ENCODE results near the gene UMODL1. TPM values are rescaled to one million over a fixed set of nuclear protein-coding genes. Genes with fewer than 3 reads are reported as not detected.

Gene UMODL1
- total RNA-seq, 1 experiment from 2014 or later = not detected

DNA sequence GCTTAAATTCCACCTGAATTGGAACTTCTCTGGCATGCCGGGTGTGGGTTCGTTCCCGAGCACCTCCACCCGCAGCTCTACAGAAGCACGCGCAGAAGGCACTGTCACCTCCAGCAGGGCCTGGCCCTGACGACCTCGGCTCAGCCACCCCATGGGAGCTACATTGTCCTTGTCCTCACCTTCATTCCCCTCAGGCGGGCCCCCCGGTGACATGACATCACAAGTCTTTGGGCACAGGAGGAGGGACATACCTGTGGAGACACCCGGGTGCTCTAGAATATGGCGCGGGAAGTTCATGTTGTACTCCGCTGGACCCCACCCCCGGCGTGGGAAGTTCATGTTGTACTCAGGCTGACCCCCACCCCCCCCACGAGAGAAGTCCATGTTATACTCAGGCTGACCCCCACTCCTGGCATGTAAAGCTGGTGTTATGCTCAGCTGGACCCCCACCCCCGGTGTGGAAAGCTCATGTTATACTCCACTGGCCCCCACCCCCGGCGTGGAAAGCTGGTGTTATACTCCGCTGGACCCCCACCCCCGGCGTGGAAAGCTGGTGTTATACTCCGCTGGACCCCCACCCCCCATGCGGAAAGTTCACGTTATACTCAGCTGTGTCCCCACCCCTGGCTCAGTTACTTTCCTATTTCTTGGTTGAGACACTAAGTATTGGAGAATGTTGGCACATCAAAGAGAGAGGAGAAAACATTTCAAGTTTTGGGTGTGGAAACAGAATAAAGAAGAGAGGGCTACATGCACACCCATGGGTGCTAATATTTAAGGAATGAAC, 37.6 kb downstream of the UMODL1 start:
- no peak for DNase-seq
- Histone ChIP-seq H3K4ac (ENCODE audit: low read depth, low read length) (no peak overlapping the region), H4K5ac (ENCODE audit: insufficient read length, low read depth, low read length) (no peak overlapping the region), H3K9ac (ENCODE audit: extremely low read depth, insufficient read length, low read length) (no peak overlapping the region), H3K27ac (ENCODE audit: insufficient read length, low read depth, low read length) (no peak overlapping the region), H3K18ac (ENCODE audit: insufficient read length, low read depth, low read length) (no peak overlapping the region), H2BK20ac (ENCODE audit: low read depth, low read length, poor library complexity, severe bottlenecking) (no peak overlapping the region), H3K56ac (ENCODE audit: insufficient read length, low read depth, low read length) (no peak overlapping the region), H3K79me2 (ENCODE audit: insufficient read depth, low read length) (no peaks in the 10 kb centered on the region), H3K4me1 (ENCODE audit: insufficient read depth, low read length) (no peaks in the 10 kb centered on the region; the same call in 1 of the 2 replicates), H3K27me3 (ENCODE audit: insufficient read depth, low read length) (no peaks in the 10 kb centered on the region), H3T11ph (ENCODE audit: low read length) (no peak overlapping the region), H4K91ac (ENCODE audit: insufficient read length, low read depth, low read length) (no peak overlapping the region), H2BK12ac (ENCODE audit: insufficient read length, low read depth, low read length) (no peak overlapping the region), H3K79me1 (ENCODE audit: insufficient read depth, low read depth, low read length, poor library complexity, severe bottlenecking) (no peaks in the 10 kb centered on the region), H3K4me2 (ENCODE audit: insufficient read depth, insufficient read length, low read length) (no peak overlapping the region), H2BK5ac (ENCODE audit: insufficient read length, low read length) (no peak overlapping the region), H3K9me3 (ENCODE audit: control insufficient read depth, low read depth, low read length) (no peaks in the 10 kb centered on the region), H2AK5ac (ENCODE audit: insufficient read length, low read length) (no peak overlapping the region), H3K23ac (ENCODE audit: insufficient read length, low read depth, low read length) (no peak overlapping the region), H2AFZ (ENCODE audit: low read length) (no peak overlapping the region), H4K8ac (replicated peaks; ENCODE audit: insufficient read length, low read depth, low read length) (no peak overlapping the region), H2BK120ac (ENCODE audit: low read depth, low read length, poor library complexity, severe bottlenecking) (no peak overlapping the region), H4K20me1 (ENCODE audit: control insufficient read depth, insufficient read depth, insufficient read length) (no peaks in the 10 kb centered on the region), H3K14ac (ENCODE audit: insufficient read depth, low read length) (no peak overlapping the region; the same call in 1 of the 2 replicates), H2BK15ac (ENCODE audit: low read depth, low read length) (no peak overlapping the region), H3K23me2 (ENCODE audit: insufficient read length, low read depth, low read length, poor library complexity, severe bottlenecking) (no peaks in the 10 kb centered on the region)
- Mint-ChIP-seq H3K27ac (no peak overlapping the region; a peak in 1 of 7 replicates), H3K36me3 (ENCODE audit: insufficient read depth in 1 of 3, low read depth in 3 of 3) (no peaks in the 10 kb centered on the region; a peak in 1 of 7 replicates), H3K4me3 (no peak overlapping the region), H3K4me1 (peaks cover 4 to 11% of the 10 kb centered on the region in 2 experiments), H3K9me3 (no peaks in the 10 kb centered on the region; a peak in 1 of 5 replicates), H3K27me3 (ENCODE audit: low read depth) (peaks cover 6% of the 10 kb centered on the region)
- WGBS (ENCODE audit: extremely low coverage, insufficient read length, low lambda C conversion rate) = no CpG with 5 or more reads among the region's 26 CpGs
- TF ChIP-seq, protein P1, sequence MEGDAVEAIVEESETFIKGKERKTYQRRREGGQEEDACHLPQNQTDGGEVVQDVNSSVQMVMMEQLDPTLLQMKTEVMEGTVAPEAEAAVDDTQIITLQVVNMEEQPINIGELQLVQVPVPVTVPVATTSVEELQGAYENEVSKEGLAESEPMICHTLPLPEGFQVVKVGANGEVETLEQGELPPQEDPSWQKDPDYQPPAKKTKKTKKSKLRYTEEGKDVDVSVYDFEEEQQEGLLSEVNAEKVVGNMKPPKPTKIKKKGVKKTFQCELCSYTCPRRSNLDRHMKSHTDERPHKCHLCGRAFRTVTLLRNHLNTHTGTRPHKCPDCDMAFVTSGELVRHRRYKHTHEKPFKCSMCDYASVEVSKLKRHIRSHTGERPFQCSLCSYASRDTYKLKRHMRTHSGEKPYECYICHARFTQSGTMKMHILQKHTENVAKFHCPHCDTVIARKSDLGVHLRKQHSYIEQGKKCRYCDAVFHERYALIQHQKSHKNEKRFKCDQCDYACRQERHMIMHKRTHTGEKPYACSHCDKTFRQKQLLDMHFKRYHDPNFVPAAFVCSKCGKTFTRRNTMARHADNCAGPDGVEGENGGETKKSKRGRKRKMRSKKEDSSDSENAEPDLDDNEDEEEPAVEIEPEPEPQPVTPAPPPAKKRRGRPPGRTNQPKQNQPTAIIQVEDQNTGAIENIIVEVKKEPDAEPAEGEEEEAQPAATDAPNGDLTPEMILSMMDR (conservative IDR thresholded peaks at IDR 0.05) = no peak
